H1 (cell line): ENCODE results near the gene NUDT11. TPM values are rescaled to one million over a fixed set of nuclear protein-coding genes. Genes with fewer than 3 reads are reported as not detected.

Experiments used
- ATF3 ChIP-seq: IDR thresholded peaks from 2 replicates; pipeline ENCODE4 v1.6.1; 2011; ENCODE audit warnings: low read depth, mild to moderate bottlenecking, low read length; ENCODE audit not compliant: insufficient read depth
- BCL11A ChIP-seq, 2 experiments: IDR thresholded peaks; one replicate each; pipeline ENCODE4 v1.6.1; 2011; ENCODE audit warnings: low read depth in 2 of 2, low read length in 2 of 2, mild to moderate bottlenecking in 2 of 2
- BRCA1 ChIP-seq: IDR thresholded peaks from 2 replicates; pipeline ENCODE4 v1.6.1; 2012; ENCODE audit warnings: low read depth, low read length, improper control_type of control experiment
- CBX8 ChIP-seq: fragments of 300-800, 300-1000 bp; sonication (generic); IDR thresholded peaks from 2 replicates; pipeline ENCODE4 v1.7.1; 2016; ENCODE audit warnings: low read depth, low read length, borderline replicate concordance
- CHD2 ChIP-seq: IDR thresholded peaks from 2 replicates; pipeline ENCODE4 v1.6.1; 2012; ENCODE audit warnings: low read length, improper control_type of control experiment
- CTBP2 ChIP-seq: IDR thresholded peaks from 2 replicates; pipeline ENCODE4 v1.7.0; 2011; ENCODE audit warnings: borderline replicate concordance, mild to moderate bottlenecking, moderate library complexity, mixed read lengths, low read length; ENCODE audit not compliant: insufficient read depth, insufficient read length
- EZH2 ChIP-seq: fragments of 200-600 bp; sonication (generic); IDR thresholded peaks from 2 replicates; pipeline ENCODE4 v1.7.1; 2012; ENCODE audit warnings: low read depth, mild to moderate bottlenecking, moderate library complexity, low read length, inconsistent platforms; ENCODE audit not compliant: severe bottlenecking
- GABPA ChIP-seq: IDR thresholded peaks from 2 replicates; pipeline ENCODE4 v1.6.1; 2011; ENCODE audit warnings: mild to moderate bottlenecking, low read length, moderate library complexity, borderline replicate concordance; ENCODE audit not compliant: insufficient read depth
- GTF2F1 ChIP-seq: IDR thresholded peaks from 2 replicates; pipeline ENCODE4 v1.6.1; 2012; ENCODE audit warnings: low read depth, low read length, improper control_type of control experiment, borderline replicate concordance
- JUN ChIP-seq: IDR thresholded peaks from 2 replicates; pipeline ENCODE4 v1.6.1; 2011; ENCODE audit warnings: low read depth, mild to moderate bottlenecking, improper control_type of control experiment, low read length
- KDM1A ChIP-seq: fragments of 200-600, 300-600 bp; sonication (generic); IDR thresholded peaks from 2 replicates; pipeline ENCODE4 v1.7.1; 2016; ENCODE audit warnings: mild to moderate bottlenecking, low read length, borderline replicate concordance
- KDM5A ChIP-seq: fragments of 200-600 bp; IDR thresholded peaks from 2 replicates; pipeline ENCODE4 v1.7.1; 2012; ENCODE audit warnings: mild to moderate bottlenecking, low read length, inconsistent platforms, mixed read lengths
- MAFK ChIP-seq: IDR thresholded peaks from 2 replicates; pipeline ENCODE4 v1.6.1; 2012; ENCODE audit warnings: low read depth, mild to moderate bottlenecking, improper control_type of control experiment, low read length
- PHF8 ChIP-seq: fragments of 200-600 bp; sonication (generic); conservative IDR thresholded peaks from 2 replicates; pipeline ENCODE4 v1.7.1; 2012; ENCODE audit warnings: low read depth, mild to moderate bottlenecking, inconsistent platforms, low read length, moderate library complexity
- SAP30 ChIP-seq: fragments of 300-600 bp; sonication (generic); IDR thresholded peaks from 2 replicates; pipeline ENCODE4 v1.7.1; 2012; ENCODE audit warnings: low read length, moderate library complexity, mild to moderate bottlenecking, inconsistent platforms; ENCODE audit not compliant: insufficient read depth, insufficient replicate concordance
- SIX5 ChIP-seq: IDR thresholded peaks from 2 replicates; pipeline ENCODE4 v1.6.1; 2011; ENCODE audit warnings: mild to moderate bottlenecking, low read depth, low read length
- TAF7 ChIP-seq: optimal IDR thresholded peaks from 2 replicates; pipeline ENCODE3; 2011; ENCODE audit warnings: low read depth, mild to moderate bottlenecking, inconsistent platforms, low read length, moderate library complexity, borderline replicate concordance
- TBP ChIP-seq: IDR thresholded peaks from 2 replicates; pipeline ENCODE4 v1.6.1; 2011; ENCODE audit warnings: low read depth, low read length, improper control_type of control experiment
- TCF12 ChIP-seq: IDR thresholded peaks from 2 replicates; pipeline ENCODE4 v1.6.1; 2011; ENCODE audit warnings: low read depth, mild to moderate bottlenecking, low read length
- TEAD4 ChIP-seq: IDR thresholded peaks from 2 replicates; pipeline ENCODE4 v1.6.1; 2012; ENCODE audit warnings: low read depth, low read length, inconsistent platforms, mixed read lengths
- ZNF274 ChIP-seq: IDR thresholded peaks from 2 replicates; pipeline ENCODE4 v1.7.0; 2012; ENCODE audit warnings: low read length, borderline replicate concordance; ENCODE audit errors: extremely low read depth
- polyA plus RNA-seq, 7 experiments: library from polyadenylated mRNA; depleted of rRNA in 3 of 7; stranded (reverse) in 5 of 7; unstranded in 2 of 7; fragments of >200 nt in 5 of 7; fragments of 200-250 nt in 2 of 7; gene quantifications; 1 replicate in 5 of 7; 2 replicates in 1 of 7; 4 replicates in 1 of 7; pipeline versions ENCODE4 v1.2.1 to v1.2.3, GENCODE V29; 2011 to 2013; ENCODE audit warnings: missing spikeins in 2 of 7, mixed read lengths in 2 of 7
- total RNA-seq: library from RNA; stranded (reverse); fragmentation: NEBNext Ultra II Directional; extraction: Animal tissue kit (Norgen Biotek cat#: 25700); gene quantifications from 2 replicates; pipeline ENCODE4 v1.2.1, GENCODE V29; 2021
- TF ChIP-seq, protein P1 (sequence below): IDR thresholded peaks from 2 replicates; pipeline ENCODE4 v1.6.1; 2012; ENCODE audit warnings: low read length, inconsistent platforms

The NUDT11 gene
- total and polyA plus RNA-seq, 2 of the 8 experiments (the other 6 are each of a cell fraction or from before 2014, with no cell fraction given), result 31.3 to 37.6 TPM

- TF ChIP-seq MAFK (no peak), TBP (no peak), KDM5A (no peak), EZH2 (no peak), ATF3 (no peak), TAF7 (no peak), KDM1A (no peak), GTF2F1 (no peak), CBX8 (no peak), CTBP2 (no peak), CHD2 (no peak), JUN (no peak), GABPA (no peak), ZNF274 (no peak), TCF12 (no peak), BRCA1 (no peak), SAP30 (no peak), PHF8 (peak; percentile 50), TEAD4 (no peak), BCL11A (IDR thresholded peaks at IDR 0.05; ENCODE audit: low read depth in 2 of 2, low read length in 2 of 2) (no peak), SIX5 (no peak)
- TF ChIP-seq, protein P1, sequence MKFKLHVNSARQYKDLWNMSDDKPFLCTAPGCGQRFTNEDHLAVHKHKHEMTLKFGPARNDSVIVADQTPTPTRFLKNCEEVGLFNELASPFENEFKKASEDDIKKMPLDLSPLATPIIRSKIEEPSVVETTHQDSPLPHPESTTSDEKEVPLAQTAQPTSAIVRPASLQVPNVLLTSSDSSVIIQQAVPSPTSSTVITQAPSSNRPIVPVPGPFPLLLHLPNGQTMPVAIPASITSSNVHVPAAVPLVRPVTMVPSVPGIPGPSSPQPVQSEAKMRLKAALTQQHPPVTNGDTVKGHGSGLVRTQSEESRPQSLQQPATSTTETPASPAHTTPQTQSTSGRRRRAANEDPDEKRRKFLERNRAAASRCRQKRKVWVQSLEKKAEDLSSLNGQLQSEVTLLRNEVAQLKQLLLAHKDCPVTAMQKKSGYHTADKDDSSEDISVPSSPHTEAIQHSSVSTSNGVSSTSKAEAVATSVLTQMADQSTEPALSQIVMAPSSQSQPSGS, result no peak
Measured at GRCh38 chrX:51496501-51497291, at the start of gene NUDT11 (continued).
